HG02571 (cell line): ENCODE results near the gene SLC17A9.
"Not testable (repeated sequence)": the region's sequence is repeated elsewhere in the genome, so short reads cannot be mapped to it uniquely, and the experiment has no call there.

Experiments
- ATAC-seq: cut with Tn5 transposase; IDR thresholded peaks from one replicate; pipeline ENCODE4 v1.9.1; 2021; ENCODE audit warnings: mild to moderate bottlenecking, moderate library complexity; ENCODE audit not compliant: unreplicated experiment

SLC17A9 gene

GRCh38 chr20:62955519-62956386 is 3.2 kb downstream of the SLC17A9 start:
- no peak for ATAC-seq

GRCh38 chr20:62956387-62957135 is 4.1 kb downstream of the SLC17A9 start:
- ATAC-seq: no peak

DNA sequence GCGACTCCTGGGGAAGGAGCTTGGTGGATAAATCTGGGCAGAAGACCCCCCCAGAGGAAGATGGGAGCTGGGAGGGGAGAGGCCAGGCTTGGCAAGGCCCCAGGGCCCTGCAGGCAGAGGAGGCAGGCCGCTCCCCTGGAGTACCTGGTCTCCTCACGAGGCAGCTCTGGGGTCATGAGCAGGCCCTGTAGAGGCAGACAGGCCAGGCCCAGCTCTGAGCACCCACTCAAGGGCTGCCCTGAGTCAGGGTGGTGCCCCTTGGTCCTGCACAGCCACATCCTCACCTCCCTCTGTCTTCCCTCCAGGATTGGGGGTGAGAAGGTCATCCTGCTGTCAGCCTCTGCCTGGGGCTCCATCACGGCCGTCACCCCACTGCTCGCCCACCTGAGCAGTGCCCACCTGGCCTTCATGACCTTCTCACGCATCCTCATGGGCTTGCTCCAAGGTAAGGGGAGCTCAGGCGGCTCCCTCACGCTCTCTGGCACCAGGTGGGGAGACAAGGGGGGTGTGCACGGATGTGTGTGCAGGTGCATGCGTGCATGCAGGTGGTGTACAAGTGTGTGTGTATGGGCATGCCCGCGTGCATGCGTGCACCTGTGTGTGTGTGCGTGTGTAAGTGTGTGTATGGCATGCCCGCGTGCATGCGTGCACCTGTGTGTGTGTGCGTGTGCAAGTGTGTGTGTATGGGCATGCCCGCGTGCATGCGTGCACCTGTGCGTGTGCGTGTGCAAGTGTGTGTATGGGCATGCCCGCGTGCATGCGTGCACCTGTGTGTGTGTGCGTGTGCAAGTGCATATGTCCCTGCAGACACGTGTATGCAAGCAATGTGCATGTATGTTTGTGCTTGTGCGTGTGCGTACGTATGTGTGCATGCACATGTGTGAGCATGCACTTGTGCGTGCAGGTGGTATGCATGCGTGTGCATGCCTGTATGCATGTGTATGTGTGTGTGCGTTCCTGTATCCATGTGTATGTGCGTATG is 4.9 kb downstream of the SLC17A9 start:
- ATAC-seq: no peak

DNA sequence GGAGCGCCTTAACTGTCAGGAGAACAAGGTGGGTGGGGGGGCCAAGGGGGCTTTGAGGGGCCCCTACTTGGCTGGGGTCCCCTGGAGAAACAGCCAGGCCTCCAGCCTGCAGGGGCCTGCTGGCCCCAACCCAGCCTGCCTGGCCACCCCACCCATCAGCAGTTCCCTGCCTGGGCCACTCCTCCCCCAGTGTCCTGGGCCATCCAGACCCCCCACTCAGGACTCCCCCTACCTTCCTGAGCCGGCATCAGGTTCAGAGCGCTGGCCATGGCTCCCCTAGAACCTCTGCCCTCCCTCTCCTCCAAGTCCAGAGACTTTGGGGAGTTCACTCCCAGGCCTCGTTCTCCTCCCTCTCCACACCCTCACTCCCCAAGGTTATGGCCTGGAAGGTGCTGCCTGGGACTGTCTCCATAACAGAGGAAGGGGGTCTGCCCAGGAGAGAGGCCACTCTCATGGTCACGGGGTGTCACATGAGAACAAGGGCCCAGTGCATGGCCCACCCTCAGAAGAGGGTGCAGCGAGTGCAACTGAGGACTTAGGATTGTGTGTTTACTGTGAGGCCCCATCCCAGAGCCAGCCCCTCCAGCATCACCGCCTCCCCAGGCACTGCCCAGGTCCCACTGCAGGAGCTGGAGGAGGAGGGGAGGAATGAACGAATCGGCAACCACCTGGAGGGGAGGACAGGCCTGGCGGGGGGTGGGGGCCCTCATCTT is 6.0 kb downstream of the SLC17A9 start:
- no peak for ATAC-seq

DNA sequence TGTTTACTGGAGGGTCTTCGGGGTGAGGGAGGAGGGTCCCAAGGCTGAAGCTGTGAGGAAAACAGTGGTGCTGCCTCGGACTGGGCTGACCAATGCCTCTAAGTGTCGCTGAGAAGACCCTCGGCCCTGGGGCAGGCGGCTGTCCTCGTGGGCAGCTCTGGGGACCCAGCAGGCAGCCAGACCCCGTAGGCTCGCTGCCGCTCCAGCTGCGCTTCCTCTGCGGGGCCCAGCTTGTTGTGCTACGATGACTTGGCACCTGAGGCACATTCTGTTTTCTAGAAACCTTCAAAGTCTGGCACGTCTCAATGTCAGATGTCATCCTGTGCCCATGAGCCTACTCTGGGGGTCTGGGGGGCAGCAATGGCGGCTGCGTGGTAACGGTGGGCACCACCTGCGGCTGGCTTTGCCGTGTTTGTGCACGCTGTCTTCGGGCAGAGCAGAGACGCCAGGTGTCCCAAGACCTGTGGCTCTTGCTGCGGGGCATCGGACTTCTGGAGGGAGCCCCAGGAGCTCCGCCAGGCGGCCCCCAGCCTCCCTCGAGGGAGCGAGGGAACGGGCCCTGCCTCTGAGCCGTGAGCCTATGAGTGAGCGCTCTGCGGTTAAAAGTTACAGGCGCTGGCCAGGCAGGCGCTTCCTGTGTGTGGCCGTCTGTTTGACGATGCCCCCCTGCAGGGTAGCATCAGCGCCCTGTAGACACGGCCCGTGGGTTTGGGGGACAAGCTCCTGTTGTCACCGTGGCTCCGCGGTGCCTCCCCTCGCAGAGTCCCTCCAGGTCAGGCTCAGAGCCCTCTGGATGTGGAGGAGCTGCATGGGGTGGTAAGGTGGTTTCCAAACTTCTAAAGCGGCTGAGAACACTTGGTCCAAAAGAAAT is 6.8 kb downstream of the SLC17A9 start:
- no peak for ATAC-seq

DNA sequence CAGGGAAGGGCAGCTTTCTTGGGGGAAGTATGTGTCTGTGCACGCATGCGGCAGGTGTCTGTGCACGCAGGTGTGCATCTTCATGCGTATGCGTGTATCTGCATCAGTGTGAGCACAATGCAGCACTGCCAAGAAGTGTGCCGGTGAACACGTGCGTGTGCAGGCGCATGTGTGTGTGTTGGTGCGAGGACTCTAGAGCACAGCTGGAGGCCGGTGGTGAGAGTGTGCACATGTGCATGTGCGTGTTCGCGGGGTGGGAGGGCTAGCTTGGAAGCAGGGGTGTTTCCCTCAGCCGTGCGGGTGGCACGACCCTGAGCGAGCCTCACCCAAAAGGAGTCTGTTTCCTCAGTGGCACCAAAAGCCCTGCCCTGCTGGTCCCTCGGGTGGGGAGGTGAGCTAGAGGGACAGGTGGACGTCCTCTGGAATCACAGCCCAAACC is 7.5 kb downstream of the SLC17A9 start:
- no peak for ATAC-seq

- not testable (repeated sequence) for ATAC-seq
Observed at GRCh38 chr20:62960446-62961309, 8.2 kb downstream of the SLC17A9 start.

DNA sequence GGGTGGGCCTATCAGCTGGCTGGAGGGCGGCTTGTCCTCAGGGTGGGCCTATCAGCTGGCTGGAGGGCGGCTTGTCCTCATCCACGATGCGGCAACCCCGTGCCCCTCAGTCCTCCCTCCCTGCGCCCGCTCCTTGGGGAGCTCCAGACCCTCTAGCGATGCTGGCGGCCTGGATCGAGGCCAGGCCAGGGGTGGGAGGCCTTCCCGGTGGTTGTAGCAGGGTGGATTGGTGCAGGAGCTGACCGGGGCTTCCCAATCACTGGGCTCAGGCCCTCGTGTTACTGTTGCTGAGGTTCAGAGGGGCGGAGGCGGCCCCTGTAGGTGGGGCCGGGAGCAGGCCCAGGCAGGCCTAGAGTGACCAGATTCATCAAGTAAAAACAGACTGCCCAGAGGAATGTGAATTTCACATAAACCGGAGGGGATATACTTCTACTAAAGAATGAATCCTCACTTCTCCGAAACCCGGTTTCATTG is 8.8 kb downstream of the SLC17A9 start:
- no peak for ATAC-seq

- ATAC-seq: no peak
Observed at GRCh38 chr20:62961799-62962198, 9.3 kb downstream of the SLC17A9 start.

DNA sequence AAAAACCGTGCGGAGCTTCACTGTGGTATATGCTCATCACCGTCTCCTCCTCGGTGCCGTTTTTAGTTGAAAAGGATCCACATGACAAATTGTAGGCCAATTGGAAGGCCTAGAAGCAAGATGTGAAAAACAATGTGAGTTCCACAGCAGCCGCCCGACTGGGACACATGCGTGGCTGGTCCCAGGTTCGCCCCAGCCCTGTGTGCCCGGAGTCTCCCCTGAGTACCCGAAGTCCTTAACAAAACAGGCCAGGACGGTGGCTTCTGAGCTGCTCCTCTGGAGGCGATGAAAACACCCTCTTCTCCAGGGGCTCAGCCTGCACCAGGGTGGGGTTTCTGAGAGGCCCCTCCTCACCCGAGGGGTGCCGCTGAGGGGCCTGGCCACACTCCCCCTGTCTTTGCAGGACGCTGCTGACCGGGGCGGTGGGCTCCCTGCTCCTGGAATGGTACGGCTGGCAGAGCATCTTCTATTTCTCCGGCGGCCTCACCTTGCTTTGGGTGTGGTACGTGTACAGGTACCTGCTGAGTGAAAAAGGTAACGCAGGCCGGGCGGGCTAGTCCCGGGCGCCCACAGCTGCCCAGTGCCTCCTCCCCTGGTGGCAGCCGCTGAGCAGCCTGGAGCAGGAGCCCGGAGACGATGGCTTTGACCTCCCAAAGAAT is 9.8 kb downstream of the SLC17A9 start:
- ATAC-seq: no peak

DNA sequence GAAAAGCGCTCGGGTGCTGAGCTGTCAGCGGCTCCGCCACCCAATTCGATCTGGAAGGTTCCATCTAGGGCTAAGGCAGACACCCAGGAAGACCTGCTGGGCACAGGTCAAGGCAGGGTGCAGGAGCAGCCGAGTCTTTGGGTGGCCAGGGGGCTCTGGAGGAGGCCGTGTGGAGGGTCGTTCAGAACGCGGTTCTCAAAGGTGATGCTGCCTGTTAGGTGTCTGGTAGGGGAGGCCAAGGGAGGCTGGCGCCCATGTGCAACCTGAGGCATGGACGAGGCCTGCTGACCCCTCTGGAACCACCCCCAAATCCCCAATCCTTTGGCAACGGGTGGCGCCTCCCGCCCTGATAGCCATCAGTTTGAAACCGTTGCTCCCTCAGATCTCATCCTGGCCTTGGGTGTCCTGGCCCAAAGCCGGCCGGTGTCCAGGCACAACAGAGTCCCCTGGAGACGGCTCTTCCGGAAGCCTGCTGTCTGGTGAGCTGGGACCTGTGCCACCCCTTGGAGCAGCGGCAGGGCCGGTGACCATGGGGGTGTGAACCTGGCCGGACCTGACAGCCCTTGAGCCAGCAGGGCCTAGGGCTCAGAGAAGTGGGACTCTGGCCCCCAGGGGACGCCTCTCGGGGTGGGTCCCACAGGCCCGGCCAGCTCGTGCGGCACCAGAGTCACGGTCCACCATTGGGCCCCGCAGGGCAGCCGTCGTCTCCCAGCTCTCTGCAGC is 10.5 kb downstream of the SLC17A9 start:
- ATAC-seq: no peak

DNA sequence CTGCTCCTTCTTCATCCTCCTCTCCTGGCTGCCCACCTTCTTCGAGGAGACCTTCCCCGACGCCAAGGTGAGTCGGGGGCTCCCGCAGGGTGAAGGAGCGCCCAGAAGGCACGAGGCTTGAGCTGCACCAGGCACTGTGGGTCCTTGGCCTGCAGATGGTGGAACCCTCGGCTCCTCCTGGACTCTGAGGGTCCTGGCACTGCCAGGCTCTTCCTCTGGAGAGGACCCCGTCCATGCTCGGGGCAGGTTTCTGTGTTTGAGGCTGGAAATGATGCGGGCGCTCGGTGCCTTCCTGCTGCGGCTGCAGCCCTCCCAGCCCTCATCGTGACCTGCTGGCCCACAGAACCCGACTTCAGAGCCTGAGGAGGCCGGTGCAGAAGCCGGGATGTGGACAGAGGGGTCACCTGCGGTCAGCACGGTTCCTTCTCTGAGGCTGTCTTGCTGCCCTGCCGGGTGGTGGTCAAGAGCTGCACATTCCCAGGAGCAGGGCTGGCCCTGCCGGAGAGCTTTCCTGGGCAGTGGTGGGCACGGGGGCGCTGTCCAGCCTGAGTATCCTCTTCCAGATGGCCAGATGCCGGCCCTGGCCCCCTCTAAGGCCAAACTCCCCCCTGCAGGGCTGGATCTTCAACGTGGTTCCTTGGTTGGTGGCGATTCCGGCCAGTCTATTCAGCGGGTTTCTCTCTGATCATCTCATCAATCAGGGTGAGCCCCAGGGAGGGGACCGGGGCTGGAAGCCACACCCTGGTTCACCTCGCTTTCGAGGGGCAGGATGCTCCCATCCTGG is 11.3 kb downstream of the SLC17A9 start:
- ATAC-seq: no peak

DNA sequence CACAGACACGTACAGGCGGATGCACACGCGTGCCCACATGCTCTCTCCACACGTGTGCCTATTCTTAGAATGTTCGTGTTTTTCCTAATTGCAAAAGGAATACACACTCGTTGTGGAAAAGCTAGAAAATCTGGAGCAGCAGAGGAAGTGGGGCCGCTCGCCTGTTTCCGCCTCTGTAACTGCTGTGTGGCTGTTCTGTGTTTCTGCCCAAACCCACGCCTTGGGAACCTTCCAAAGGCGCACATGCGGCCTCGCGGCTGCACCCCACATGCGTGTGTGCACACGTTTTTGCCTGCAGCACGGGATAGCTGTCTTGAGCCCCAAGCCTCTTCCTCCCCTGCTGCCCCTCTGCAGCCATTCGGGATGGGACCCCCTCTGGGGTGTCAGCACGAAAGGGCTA is 12.2 kb downstream of the SLC17A9 start:
- no peak for ATAC-seq

DNA sequence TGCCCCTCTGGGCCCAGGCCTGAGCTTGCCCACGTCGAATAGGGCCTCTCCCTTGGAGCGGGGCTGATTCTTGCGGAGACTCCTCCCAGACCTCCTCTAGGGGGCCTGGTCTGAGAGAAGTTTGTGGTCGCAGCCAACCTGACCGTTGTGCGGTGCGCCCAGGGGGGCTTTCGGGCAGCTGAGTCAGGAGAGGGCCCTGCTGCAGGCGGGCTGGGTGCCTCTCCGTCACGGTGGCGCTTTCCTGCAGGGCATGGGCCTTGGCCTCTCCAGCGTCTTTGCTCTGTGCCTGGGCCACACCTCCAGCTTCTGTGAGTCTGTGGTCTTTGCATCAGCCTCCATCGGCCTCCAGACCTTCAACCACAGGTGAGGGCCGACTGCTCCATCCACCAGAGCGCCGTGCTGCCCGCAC is 12.9 kb downstream of the SLC17A9 start:
- no peak for ATAC-seq

- ATAC-seq: no peak
Observed at GRCh38 chr20:62966212-62967148, 14.0 kb downstream of the SLC17A9 start.
